Prostate gland (tissue), 2 donors: ENCODE results near the gene UNC13D.

Experiments
- CTCF ChIP-seq, 4 experiments: fragments of 200-600 bp in 2 of 4; fragments of 450-650 bp in 2 of 4; sonication (generic) in 2 of 4; IDR thresholded peaks; 1 replicate in 3 of 4; 2 replicates in 1 of 4; pipeline ENCODE4 v1.5.1; 2016 to 2019; ENCODE audit warnings: antibody characterized with exemption in 4 of 4, mild to moderate bottlenecking in 2 of 4, moderate library complexity in 2 of 4
- POLR2A ChIP-seq: fragments of 450-650 bp; IDR thresholded peaks from one replicate; pipeline ENCODE4 v1.6.1; 2016; ENCODE audit warnings: antibody characterized with exemption, mild to moderate bottlenecking
- POLR2AphosphoS5 ChIP-seq: sonication (generic); formaldehyde crosslinking; IDR thresholded peaks from one replicate; pipeline ENCODE4 v1.6.1; 2017; ENCODE audit warnings: antibody characterized with exemption

GRCh38 chr17:75876190-75876937 is 32.2 kb upstream of the UNC13D start:
- TF ChIP-seq CTCF (IDR thresholded peaks at IDR 0.05) (peak in 3 of 4 experiments; percentile 11 to 39 (median 14)), POLR2A (peak; percentile 52), POLR2AphosphoS5 (peak; percentile 83)
